Uterus (tissue), 2 donors: ENCODE measurements around the gene TFEC.

ENCODE experiments used
- POLR2A ChIP-seq, 2 donors: fragments of 450-650 bp; IDR thresholded peaks; one replicate each; pipeline ENCODE4 v1.6.1; 2016; ENCODE audit warnings: antibody characterized with exemption in 2 of 2, mild to moderate bottlenecking in 1 of 2, moderate library complexity in 1 of 2
- TF ChIP-seq, protein P1 (sequence below), 4 experiments: fragments of 200-600 bp in 2 of 4; fragments of 450-650 bp in 2 of 4; sonication (generic) in 2 of 4; IDR thresholded peaks; one replicate each; pipeline ENCODE4 v1.5.1; 2016 to 2019; ENCODE audit warnings: antibody characterized with exemption in 4 of 4, mild to moderate bottlenecking in 2 of 4, moderate library complexity in 1 of 4

GRCh38 chr7:115937960-115938359 lies 92.6 kb downstream of the TFEC start:
- TF ChIP-seq, protein P1, sequence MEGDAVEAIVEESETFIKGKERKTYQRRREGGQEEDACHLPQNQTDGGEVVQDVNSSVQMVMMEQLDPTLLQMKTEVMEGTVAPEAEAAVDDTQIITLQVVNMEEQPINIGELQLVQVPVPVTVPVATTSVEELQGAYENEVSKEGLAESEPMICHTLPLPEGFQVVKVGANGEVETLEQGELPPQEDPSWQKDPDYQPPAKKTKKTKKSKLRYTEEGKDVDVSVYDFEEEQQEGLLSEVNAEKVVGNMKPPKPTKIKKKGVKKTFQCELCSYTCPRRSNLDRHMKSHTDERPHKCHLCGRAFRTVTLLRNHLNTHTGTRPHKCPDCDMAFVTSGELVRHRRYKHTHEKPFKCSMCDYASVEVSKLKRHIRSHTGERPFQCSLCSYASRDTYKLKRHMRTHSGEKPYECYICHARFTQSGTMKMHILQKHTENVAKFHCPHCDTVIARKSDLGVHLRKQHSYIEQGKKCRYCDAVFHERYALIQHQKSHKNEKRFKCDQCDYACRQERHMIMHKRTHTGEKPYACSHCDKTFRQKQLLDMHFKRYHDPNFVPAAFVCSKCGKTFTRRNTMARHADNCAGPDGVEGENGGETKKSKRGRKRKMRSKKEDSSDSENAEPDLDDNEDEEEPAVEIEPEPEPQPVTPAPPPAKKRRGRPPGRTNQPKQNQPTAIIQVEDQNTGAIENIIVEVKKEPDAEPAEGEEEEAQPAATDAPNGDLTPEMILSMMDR (IDR thresholded peaks at IDR 0.05): no peak
- no peak for TF ChIP-seq POLR2A (IDR thresholded peaks at IDR 0.05)
